Ovary (tissue), 3 donors: Measurements from ENCODE around the gene RAB43.

Experiments used
- CTCF ChIP-seq, 3 donors: fragments of 450-650 bp in 2 of 3; fragments of 200-600 bp in 1 of 3; IDR thresholded peaks; one replicate each; pipeline versions ENCODE4 v1.5.1 to v1.8.0; 2016 to 2022; ENCODE audit warnings: antibody characterized with exemption in 3 of 3, mild to moderate bottlenecking in 1 of 3
- POLR2A ChIP-seq: fragments of 450-650 bp; IDR thresholded peaks from one replicate; pipeline ENCODE4 v1.6.1; 2017; ENCODE audit warnings: antibody characterized with exemption, mild to moderate bottlenecking, moderate library complexity
- donor health status: DM: no; HTN: no; CAD: no.

GRCh38 chr3:129056451-129057173, 65.0 kb downstream of the RAB43 start:
- TF ChIP-seq CTCF (IDR thresholded peaks at IDR 0.05) = no peak
- no peak for TF ChIP-seq POLR2A
